GM12872 (cell line): Measurements from ENCODE around the gene SECISBP2L.

ENCODE experiments used
- TF ChIP-seq, protein P1 (sequence below): IDR thresholded peaks from 3 replicates; pipeline ENCODE4 v1.5.1; 2011; ENCODE audit warnings: low read depth, mild to moderate bottlenecking, low read length, moderate library complexity; ENCODE audit not compliant: insufficient read depth

Gene SECISBP2L

DNA sequence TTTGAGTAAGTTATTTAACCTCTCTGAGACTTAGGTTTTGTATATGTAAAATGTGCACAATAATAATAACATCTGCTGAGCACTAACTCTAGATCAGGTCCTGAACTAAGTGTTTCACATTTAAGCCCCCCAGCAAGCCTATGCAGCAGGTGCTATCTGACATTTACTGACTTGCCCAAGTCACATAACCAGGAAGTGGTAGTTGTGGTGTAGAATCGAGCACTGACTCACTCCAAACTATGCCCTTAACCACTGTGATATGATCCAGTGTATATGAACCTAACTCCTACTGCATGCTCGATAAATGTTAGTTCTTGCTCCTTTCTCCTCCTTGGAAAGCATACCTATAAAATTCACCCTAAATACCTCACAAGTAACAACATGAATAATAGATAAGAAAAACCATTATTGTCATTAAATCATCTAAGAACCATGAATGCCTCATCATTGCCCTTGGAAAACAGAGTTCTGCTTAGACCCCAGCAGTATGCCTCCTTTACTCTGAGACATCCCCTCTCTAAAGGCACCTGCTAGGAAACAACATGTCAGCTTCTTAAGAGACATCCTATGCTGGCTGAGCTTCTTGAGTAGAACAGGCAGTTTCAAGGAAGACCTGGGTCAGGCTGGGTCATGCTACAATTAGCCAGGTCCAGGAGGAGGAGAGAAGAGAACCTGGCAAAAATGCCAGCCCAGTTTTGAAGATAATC, 79.5 kb downstream of the SECISBP2L start:
- TF ChIP-seq, protein P1, sequence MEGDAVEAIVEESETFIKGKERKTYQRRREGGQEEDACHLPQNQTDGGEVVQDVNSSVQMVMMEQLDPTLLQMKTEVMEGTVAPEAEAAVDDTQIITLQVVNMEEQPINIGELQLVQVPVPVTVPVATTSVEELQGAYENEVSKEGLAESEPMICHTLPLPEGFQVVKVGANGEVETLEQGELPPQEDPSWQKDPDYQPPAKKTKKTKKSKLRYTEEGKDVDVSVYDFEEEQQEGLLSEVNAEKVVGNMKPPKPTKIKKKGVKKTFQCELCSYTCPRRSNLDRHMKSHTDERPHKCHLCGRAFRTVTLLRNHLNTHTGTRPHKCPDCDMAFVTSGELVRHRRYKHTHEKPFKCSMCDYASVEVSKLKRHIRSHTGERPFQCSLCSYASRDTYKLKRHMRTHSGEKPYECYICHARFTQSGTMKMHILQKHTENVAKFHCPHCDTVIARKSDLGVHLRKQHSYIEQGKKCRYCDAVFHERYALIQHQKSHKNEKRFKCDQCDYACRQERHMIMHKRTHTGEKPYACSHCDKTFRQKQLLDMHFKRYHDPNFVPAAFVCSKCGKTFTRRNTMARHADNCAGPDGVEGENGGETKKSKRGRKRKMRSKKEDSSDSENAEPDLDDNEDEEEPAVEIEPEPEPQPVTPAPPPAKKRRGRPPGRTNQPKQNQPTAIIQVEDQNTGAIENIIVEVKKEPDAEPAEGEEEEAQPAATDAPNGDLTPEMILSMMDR = no peak

DNA sequence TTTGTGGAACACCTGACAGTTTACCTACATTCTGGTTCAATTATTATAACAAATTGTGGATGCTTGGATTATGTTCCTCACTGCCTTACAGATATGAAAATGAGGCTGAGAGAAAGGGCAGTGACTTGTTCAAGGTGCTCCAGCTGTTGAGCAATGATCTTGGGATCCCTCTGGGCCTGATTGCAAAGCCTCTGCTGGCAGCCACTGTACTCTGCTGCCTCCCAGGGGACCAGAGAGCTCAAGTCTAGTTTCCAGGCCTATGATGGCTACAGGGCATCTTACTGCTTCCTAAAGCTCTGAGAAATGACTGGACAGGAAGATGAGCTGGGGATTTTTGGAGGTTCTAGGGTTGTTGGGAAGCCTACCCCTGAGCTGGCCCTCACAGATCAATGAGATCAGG, 80.3 kb downstream of the SECISBP2L start:
- TF ChIP-seq, protein P1 = peak; percentile 48; the same call in 2 of the 3 replicates

DNA sequence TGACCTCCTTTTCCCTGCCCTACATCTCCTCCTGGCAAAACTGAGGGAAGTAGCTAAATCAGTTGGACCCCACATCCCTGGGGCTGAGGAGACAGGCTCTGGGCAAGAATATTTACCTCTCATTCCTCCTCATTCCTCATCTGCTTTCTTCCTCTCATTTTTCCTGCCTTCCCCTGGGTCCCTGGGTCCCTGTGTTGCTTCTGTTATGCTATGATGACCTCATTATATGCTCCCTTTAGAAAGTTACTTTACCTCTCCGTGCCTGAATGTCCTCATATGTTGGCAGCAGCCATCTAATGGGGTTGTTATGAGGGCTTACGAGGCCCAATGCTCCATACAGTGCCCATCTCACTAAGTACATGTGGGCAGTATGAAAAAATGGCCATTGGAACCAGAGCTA, 81.3 kb downstream of the SECISBP2L start:
- TF ChIP-seq, protein P1 = no peak

DNA sequence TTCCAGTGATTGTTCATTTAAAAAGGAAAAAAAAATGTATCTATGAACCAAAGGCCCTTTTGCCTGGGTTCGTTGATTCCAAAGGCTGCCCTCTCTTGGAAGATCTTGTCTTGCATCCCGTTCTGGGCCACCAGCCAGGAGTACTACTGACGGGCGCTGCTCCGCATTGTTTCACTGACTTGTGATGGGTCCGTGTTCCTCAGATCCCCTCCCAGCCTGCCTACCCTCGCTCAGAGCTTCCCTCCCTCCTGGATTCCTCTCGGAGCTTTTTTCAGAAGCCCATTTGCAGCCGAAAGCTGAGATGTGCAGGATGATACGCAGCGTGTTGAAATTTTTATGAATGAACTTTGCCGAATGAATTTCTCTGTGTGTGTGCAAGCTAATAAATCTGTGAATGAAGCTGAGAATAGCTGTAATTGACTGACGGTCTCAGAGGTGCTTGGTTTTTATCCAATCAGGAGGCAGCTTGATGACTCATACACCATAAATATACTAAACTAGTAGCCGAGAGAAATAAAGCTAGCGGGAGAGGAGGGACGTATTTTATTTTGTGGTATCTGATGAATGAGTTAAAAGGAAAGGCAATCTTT, 82.6 kb downstream of the SECISBP2L start, which contains the start of gene SHC4:
SHC4 (minus strand) TSS at position 396 of the 590 bp plus-strand sequence. CDS start 904 bp downstream, outside the sequence.
- TF ChIP-seq, protein P1 = no peak

DNA sequence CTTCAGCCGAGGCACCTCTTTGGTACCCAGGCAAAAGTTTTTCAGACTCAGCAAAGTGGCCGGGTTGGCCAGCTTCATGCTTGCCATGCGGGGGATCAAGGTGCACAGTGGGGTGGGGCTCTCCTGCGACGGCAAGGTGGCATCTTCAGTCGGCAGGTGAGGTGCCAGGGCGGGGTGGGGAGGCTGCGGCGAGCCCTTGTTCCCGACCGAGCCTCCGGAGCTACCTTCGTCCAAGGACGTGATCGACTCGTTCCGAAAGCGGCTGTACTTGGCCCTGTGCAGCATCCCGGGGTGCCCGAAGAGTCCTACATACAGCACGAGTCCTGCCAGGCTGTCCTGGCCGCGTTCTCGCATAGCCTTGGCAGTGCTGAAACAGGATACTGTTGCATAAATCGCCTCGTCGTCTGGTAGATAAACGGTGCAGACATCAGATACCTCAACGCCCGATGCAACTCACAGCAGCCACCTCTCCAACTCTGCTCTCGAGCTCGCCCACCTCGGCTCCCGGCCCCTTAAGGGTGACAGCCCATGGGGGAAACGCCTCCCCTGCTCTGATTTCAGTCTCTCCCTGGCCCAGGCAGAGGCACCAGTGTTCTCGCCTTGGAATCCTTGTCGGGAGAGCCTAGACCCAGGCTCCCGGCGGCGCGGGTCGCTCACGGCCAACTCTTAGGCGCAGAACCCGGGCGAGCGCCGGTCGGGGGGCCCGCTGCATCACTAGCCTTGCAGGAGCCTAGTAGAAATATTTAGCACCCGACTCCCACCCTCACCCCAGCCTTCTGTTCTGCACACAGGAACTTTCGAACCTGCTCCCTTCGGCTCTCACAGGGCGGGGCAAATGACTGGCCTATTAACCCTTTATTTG, 83.4 kb downstream of the SECISBP2L start:
- TF ChIP-seq, protein P1 = no peak

DNA sequence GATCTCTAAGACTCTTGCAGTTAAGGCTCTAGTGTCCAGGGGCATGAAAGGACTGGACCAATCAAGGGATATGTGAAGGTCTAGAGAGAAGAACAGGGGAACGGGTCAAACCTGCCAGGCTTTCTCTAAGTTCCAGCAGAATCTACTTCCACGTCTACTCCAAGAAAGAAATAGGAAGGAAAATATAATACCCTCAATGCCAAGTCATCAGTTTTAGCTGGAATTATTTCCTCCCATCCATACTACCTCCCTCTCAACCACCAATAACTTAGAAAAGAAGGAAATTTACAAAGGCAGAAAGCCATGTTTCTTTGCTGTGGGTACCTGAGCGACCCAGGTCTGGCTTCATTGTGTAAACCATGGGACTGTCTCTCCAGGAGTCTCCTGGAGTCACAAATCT, 90.3 kb downstream of the SECISBP2L start:
- TF ChIP-seq, protein P1 = no peak

DNA sequence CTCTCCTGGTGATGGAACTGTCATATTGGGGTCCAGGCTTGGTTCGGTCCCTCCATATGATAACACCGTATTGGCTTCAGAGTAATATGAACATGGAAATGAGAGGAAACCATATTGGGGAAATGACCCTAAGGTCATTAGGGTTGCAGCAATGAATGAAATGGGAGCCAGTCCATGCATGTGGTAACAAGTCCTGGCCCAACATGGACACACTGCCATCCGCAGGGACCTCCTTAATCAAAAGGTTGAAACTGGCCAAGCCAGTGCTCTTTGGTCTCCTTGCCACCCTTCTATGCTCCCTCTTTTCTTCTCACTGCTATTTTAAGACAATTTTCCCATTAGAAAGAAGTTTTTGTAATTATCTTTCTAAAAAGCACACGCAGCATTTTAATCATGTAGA, 90.9 kb downstream of the SECISBP2L start:
- TF ChIP-seq, protein P1 = no peak
